GM12875 (cell line): Measurements from ENCODE around the gene SLC27A2.

ENCODE experiments used
- H3K4me3 ChIP-seq: one replicate; pipeline ENCODE4 v1.5.1; 2011; ENCODE audit warnings: low read depth, low read length, control low read depth
- CTCF ChIP-seq: IDR thresholded peaks from 2 replicates; pipeline ENCODE4 v1.5.1; 2011; ENCODE audit warnings: low read depth, mild to moderate bottlenecking, control low read depth, inconsistent platforms, low read length, moderate library complexity, borderline replicate concordance; ENCODE audit not compliant: insufficient read depth

The SLC27A2 gene

GRCh38 chr15:50140098-50140497, 41.9 kb upstream of the SLC27A2 start:
- no peak for TF ChIP-seq CTCF
- no peak overlapping the region for H3K4me3 ChIP-seq

- no peak overlapping the region for H3K4me3 ChIP-seq
- TF ChIP-seq CTCF = no peak
These were observed 41.0 kb upstream of the SLC27A2 start for GRCh38 chr15:50140983-50141382.

GRCh38 chr15:50141856-50142255, 40.1 kb upstream of the SLC27A2 start:
- TF ChIP-seq CTCF = no peak
- no peak overlapping the region for H3K4me3 ChIP-seq

GRCh38 chr15:50143255-50143860, 38.6 kb upstream of the SLC27A2 start:
- H3K4me3 ChIP-seq = no peak overlapping the region
- no peak for TF ChIP-seq CTCF

- no peak for TF ChIP-seq CTCF
- no peak overlapping the region for H3K4me3 ChIP-seq
These were observed 37.5 kb upstream of the SLC27A2 start for GRCh38 chr15:50144341-50145120.

- 0 out of 2 replicates have a peak, but pooled peaks have one; percentile 6 for TF ChIP-seq CTCF
- H3K4me3 ChIP-seq = no peak overlapping the region
These were observed 36.5 kb upstream of the SLC27A2 start for GRCh38 chr15:50145451-50145872.

GRCh38 chr15:50146632-50147031, 35.4 kb upstream of the SLC27A2 start:
- H3K4me3 ChIP-seq = no peak overlapping the region
- no peak for TF ChIP-seq CTCF
